SK-N-SH (cell line): Measurements from ENCODE around the gene TJP2.

Source experiments
- CHD2 ChIP-seq: fragments of 150-350 bp; IDR thresholded peaks from 2 replicates; pipeline ENCODE4 v1.6.1; 2018; ENCODE audit warnings: low read length; ENCODE audit not compliant: partially characterized antibody
- EP300 ChIP-seq, 2 experiments: IDR thresholded peaks; 2 replicates each; pipeline versions ENCODE4 v1.4.0 to v1.6.1; 2012; ENCODE audit warnings: borderline replicate concordance in 1 of 2, low read depth in 1 of 2, low read length in 1 of 2
- EZH2phosphoT487 ChIP-seq: fragments of 200-600 bp; sonication (generic); IDR thresholded peaks from 2 replicates; pipeline ENCODE4 v1.6.1; 2017; ENCODE audit warnings: low read depth, mixed run types, mild to moderate bottlenecking, antibody characterized with exemption, moderate library complexity, borderline replicate concordance
- FOXJ3 ChIP-seq: sonication (generic); formaldehyde crosslinking; IDR thresholded peaks from 2 replicates; pipeline ENCODE4 v1.5.1; 2020; ENCODE audit warnings: mild to moderate bottlenecking, missing genetic modification reagents
- GABPA ChIP-seq: IDR thresholded peaks from 2 replicates; pipeline ENCODE4 v1.4.0; 2012; ENCODE audit warnings: low read depth, mild to moderate bottlenecking
- POLR2AphosphoS5 ChIP-seq: IDR thresholded peaks from 2 replicates; pipeline ENCODE4 v1.6.1; 2012; ENCODE audit warnings: low read depth, low read length
- RXRA ChIP-seq: IDR thresholded peaks from 2 replicates; pipeline ENCODE4 v1.4.0; 2012; ENCODE audit warnings: low read depth, mild to moderate bottlenecking, borderline replicate concordance
- SMC3 ChIP-seq: IDR thresholded peaks from 2 replicates; pipeline ENCODE4 v1.6.1; 2012; ENCODE audit warnings: low read depth, low read length, improper control_type of control experiment
- TEAD4 ChIP-seq: IDR thresholded peaks from 2 replicates; pipeline ENCODE4 v1.4.0; 2012; ENCODE audit warnings: mild to moderate bottlenecking, borderline replicate concordance; ENCODE audit not compliant: insufficient read depth
- YY1 ChIP-seq: IDR thresholded peaks from 2 replicates; pipeline ENCODE4 v1.4.0; 2012; ENCODE audit warnings: low read depth, mild to moderate bottlenecking
- TF ChIP-seq, protein P1 (sequence below): fragments of 200-600 bp; sonication (generic); IDR thresholded peaks from 2 replicates; pipeline ENCODE4 v1.6.1; 2017; ENCODE audit warnings: antibody characterized with exemption, mild to moderate bottlenecking, moderate library complexity
- TF ChIP-seq, protein P2 (sequence below): IDR thresholded peaks from 2 replicates; pipeline ENCODE4 v1.6.1; 2012; ENCODE audit warnings: mild to moderate bottlenecking, low read depth, low read length, moderate library complexity

DNA sequence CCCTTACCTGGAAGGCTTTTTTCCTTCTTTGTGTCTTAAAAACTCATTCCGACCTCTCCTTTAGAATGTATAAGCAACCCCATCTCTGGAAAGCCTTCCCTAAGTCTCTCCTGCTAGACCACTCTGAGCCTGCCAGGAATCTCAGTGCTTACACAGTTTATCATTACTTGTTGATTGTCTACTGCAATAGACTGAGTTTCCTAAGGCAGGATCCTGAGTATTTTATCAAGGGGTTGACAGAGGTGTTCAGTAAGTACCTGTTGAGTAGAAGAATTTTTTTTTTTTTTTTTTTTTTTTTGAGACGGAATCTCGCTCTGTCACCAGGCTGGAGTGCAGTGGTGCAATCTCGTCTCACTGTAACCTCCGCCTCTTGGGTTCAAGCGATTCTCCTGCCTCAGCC lies 2.6 kb upstream of the TJP2 start:
- TF ChIP-seq EP300 (IDR thresholded peaks at IDR 0.05; ENCODE audit: borderline replicate concordance in 1 of 2, low read depth in 1 of 2, low read length in 1 of 2) = no peak
- no peak for TF ChIP-seq TEAD4
- TF ChIP-seq GABPA = no peak
- TF ChIP-seq SMC3 = no peak
- TF ChIP-seq CHD2 = no peak
- no peak for TF ChIP-seq RXRA
- TF ChIP-seq POLR2AphosphoS5 = no peak
- TF ChIP-seq, protein P1, sequence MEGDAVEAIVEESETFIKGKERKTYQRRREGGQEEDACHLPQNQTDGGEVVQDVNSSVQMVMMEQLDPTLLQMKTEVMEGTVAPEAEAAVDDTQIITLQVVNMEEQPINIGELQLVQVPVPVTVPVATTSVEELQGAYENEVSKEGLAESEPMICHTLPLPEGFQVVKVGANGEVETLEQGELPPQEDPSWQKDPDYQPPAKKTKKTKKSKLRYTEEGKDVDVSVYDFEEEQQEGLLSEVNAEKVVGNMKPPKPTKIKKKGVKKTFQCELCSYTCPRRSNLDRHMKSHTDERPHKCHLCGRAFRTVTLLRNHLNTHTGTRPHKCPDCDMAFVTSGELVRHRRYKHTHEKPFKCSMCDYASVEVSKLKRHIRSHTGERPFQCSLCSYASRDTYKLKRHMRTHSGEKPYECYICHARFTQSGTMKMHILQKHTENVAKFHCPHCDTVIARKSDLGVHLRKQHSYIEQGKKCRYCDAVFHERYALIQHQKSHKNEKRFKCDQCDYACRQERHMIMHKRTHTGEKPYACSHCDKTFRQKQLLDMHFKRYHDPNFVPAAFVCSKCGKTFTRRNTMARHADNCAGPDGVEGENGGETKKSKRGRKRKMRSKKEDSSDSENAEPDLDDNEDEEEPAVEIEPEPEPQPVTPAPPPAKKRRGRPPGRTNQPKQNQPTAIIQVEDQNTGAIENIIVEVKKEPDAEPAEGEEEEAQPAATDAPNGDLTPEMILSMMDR = no peak
- no peak for TF ChIP-seq EZH2phosphoT487
- no peak for TF ChIP-seq FOXJ3 (CRISPR knock-in tag)
- TF ChIP-seq, protein P2, sequence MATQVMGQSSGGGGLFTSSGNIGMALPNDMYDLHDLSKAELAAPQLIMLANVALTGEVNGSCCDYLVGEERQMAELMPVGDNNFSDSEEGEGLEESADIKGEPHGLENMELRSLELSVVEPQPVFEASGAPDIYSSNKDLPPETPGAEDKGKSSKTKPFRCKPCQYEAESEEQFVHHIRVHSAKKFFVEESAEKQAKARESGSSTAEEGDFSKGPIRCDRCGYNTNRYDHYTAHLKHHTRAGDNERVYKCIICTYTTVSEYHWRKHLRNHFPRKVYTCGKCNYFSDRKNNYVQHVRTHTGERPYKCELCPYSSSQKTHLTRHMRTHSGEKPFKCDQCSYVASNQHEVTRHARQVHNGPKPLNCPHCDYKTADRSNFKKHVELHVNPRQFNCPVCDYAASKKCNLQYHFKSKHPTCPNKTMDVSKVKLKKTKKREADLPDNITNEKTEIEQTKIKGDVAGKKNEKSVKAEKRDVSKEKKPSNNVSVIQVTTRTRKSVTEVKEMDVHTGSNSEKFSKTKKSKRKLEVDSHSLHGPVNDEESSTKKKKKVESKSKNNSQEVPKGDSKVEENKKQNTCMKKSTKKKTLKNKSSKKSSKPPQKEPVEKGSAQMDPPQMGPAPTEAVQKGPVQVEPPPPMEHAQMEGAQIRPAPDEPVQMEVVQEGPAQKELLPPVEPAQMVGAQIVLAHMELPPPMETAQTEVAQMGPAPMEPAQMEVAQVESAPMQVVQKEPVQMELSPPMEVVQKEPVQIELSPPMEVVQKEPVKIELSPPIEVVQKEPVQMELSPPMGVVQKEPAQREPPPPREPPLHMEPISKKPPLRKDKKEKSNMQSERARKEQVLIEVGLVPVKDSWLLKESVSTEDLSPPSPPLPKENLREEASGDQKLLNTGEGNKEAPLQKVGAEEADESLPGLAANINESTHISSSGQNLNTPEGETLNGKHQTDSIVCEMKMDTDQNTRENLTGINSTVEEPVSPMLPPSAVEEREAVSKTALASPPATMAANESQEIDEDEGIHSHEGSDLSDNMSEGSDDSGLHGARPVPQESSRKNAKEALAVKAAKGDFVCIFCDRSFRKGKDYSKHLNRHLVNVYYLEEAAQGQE = no peak
- no peak for TF ChIP-seq YY1
